SIG-M5 treated with dmso at 0.1 percent for 504 hours (cell line): ENCODE measurements around the gene OSCP1.

Experiments
- DNase-seq: peaks from one replicate; lab custom pipeline; 2025; ENCODE audit not compliant: unreplicated experiment; lab: John Stamatoyannopoulos, UW

OSCP1 gene

DNA sequence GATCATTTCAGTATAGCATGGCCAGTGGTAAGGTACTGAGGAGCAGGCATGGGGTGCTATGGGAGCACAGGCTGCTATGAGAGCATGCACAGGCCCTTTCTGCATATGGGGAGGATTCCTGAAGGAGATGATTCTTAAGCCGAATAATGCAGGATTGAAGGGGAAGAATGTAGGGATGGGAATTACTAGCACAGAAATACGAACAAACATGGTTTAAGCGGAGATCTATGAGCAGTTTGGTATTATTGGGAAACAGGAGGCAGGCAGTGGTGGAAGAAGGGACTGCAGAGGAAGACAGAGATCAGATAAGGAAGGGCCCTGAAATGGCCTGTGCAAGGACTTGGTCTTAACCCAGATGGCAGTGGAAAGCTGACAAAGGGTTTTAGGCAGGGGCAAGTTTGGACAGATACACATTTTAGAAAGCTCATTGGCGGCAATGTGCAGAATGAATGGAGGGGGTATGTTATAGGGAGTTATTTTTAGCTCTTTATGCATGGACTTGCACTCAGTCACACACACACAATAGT is 1.7 kb downstream of the OSCP1 start:
- no peak for DNase-seq

GRCh38 chr1:36447450-36447849 is 2.8 kb downstream of the OSCP1 start:
- no peak for DNase-seq

GRCh38 chr1:36446746-36447145 is 3.5 kb downstream of the OSCP1 start:
- peak; percentile 50 for DNase-seq

GRCh38 chr1:36446271-36446670 is 4.0 kb downstream of the OSCP1 start:
- DNase-seq: peak; percentile 69

GRCh38 chr1:36443297-36443696 is 7.0 kb downstream of the OSCP1 start:
- no peak for DNase-seq

- DNase-seq: no peak
These were observed 7.9 kb downstream of the OSCP1 start for GRCh38 chr1:36442337-36442736.

DNA sequence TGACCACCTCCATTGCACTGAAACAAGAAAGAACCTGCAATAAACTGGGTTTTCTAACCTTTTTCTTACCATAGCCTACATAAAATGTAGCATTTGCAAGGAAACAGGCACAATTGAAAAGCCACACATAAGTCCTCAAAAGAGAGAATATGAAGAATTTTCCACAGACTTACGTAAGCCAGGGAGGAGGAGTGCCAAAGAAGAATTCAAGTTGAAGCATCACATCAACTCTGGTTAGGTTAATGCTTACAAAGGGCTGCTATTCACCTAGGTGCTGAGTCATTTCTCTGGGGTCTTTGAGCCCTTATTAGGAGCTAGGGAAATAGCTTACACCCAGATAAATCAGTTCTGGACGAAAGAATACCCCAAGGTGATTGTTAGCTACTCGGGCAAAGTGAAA is 9.6 kb downstream of the OSCP1 start:
- DNase-seq: no peak

DNA sequence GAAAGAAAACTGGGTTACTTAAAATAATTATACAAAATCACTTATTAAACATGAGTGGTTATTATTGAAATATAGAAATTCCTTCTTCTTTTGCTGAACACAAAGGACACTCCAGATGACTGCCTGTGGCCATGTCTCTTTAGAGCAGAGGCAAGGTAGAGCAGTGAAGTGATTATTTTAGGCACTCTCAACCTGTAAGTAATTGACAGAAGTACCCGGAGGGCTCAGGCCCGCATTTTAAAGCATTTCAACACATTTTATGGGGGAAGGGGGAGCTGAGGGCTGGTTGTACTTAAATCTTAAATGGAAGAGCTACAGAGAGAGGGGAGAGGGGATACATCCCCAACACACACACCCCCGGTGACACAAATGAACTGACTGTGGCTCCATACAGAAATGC is 10.2 kb downstream of the OSCP1 start:
- DNase-seq: no peak

DNA sequence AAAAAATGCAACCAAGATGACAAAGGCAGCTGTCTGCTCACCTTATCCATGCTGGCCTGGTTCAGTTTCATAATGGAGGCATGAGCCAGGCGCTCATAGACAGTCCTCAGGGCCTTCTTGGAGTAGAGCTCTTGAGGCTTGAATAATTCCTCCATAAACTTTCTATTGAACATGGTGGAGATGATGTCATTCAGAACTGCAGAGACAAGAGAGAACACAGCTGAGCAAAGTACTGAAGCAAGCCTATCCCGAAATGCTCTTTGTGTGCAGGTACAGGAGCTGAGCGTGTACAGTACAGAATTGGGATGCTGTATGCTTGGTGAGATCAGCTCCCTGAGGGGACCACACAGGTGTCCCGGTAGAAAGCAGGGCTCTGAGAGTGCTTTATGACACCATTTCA is 11.5 kb downstream of the OSCP1 start:
- DNase-seq: no peak

GRCh38 chr1:36436821-36437220 is 13.4 kb downstream of the OSCP1 start:
- peak; percentile 25 for DNase-seq

DNA sequence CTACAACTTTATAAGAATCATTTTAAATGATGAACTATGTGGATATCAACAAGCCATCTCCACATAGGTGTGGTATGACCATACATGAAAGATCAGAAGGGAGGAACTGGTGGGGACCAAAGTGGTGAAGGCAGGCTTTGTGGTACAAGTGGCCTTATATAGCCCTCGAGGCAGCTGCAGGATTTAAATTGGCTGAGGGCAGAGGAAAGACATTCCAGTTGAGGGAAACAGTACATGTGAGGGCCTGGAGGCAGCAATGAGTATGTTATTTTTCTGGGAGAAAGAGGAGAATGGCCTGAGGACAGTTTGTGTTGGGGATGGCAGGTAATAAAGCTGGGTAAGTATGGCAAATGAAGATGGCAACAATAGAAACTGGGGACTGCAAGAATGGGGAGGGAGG is 17.1 kb downstream of the OSCP1 start:
- DNase-seq: no peak

DNA sequence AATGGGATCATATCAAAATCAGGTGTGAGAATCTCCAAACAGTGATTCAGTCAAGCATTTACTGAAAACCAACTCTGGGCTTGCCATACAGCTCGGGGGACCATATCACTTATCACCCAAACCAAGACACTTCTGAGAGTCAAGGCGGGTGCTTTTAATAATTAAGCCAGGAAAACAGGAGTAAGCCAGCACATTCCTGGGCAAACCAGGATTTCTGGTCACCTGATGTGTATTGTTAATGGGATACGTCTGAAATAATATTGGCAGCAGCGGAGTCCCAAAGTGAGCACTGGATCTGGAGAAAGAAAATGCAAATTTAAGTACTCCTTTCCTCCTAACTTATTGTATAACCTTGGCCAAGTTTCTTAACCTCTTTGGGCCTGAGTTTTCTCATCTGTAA is 17.6 kb downstream of the OSCP1 start:
- DNase-seq: no peak

DNA sequence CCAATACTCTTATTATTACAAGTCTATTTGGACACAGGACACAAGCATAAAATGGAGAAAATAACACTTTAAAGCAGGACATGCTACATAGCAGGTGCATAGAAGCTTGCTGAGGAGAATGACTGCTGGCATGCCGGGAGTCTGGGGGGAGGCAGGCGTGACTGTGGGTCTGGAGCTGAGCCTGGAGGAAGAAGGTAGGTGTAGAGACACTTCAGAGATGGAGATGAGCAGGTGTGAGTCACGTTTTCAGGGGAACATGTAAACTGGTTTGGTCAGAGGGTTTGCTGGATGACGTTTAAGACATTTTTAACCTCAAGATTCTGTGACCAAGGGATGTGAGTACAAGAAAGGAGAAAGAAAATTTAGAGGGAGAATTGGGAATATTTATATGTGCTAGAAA is 24.5 kb downstream of the OSCP1 start:
- DNase-seq: no peak

DNA sequence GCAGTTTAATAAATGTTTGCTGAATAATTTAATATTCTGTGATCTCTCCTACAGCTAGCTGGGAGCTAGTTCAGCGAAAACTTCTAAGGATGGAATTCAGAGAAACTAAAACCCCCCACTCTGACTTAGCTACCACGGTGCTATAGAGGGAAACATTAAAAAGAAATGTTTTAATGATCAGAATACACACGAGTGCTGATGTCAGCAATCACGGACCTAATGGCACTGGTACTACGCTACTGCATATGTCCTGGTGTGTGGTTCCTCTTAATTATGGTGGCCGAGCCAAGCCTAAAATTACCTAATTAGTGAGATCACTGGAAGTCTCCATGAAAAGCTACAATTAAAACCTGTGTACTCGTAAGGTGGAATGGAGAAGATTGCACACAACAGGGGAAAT is 28.6 kb downstream of the OSCP1 start:
- no peak for DNase-seq

GRCh38 chr1:36420836-36421317 is 29.4 kb downstream of the OSCP1 start:
- DNase-seq: peak; percentile 86

- DNase-seq: no peak
These were observed 29.8 kb downstream of the OSCP1 start for GRCh38 chr1:36420409-36420808.

GRCh38 chr1:36419569-36419968 is 30.7 kb downstream of the OSCP1 start:
- no peak for DNase-seq

- no peak for DNase-seq
These were observed 31.1 kb downstream of the OSCP1 start for GRCh38 chr1:36419140-36419539.

- no peak for DNase-seq
These were observed 32.3 kb downstream of the OSCP1 start for GRCh38 chr1:36417931-36418330.

DNA sequence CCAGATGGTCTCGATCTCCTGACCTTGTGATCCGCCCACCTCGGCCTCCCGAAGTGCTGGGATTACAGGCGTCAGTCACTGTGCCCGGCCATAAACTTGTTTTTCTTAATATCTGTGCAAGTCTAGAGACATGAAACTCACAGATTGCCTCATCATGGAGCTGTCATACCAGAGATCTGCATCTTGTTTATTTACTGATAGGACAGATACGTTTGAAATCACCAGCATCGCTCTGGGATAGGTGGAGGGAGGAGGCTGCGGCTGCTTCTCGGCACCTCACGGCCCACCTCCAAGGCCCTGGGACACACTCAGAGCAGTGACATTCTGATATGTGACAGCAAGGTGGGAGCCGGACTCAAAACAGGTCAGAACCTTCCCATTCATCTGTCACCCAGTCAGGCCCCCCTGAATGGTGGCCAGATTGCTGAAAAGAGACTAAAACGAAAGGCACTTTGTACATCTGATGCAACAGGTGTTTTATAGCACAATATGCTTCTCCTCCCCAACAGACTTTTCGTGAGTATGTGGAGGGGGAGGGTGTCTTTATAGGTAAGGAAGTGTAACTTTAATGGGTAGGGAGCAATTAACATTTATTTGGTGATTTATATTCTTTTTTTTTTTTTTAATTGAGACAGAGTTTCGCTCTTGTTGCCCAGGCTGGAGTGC is 34.5 kb downstream of the OSCP1 start:
- no peak for DNase-seq

DNA sequence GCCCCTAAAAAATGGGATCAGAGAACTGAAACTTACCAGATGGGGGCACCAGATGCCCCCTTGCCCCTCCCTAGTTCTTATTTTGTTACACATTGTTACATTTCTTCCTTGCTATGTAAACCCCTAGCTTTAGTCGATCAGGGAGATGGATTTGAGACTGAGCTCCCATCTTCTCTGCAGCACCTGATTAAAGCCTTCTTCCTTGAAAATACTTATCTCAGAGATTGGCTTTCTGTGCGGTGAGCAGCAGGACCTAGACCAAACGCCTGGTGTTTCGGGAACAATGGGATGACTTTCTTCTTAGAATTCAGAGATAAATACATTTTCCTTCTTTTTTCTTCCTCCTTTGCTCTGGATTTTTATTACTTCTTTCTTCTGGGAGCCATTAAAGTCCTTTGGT is 35.9 kb downstream of the OSCP1 start:
- DNase-seq: no peak

GRCh38 chr1:36411674-36412648 is 38.3 kb downstream of the OSCP1 start:
- DNase-seq: peak; percentile 42
